Bronchial epithelial cell (primary cell): ENCODE data around the gene CRCP. TPM values are rescaled to one million over a fixed set of nuclear protein-coding genes. Genes with fewer than 3 reads are reported as not detected.
A peak's percentile ranks its signal among the peaks of the same experiment; 100 is the strongest.

ENCODE experiments used
- DNase-seq: peaks from one replicate; pipeline ENCODE4 v3.0.0-alpha.2; 2010; ENCODE audit warnings: low read depth
- FAIRE-seq: peaks from 2 replicates; lab custom pipeline; 2011; peaks lifted over from hg19 to GRCh38; lab: Jason Lieb, UNC
- H3K27me3 ChIP-seq: 2 replicates; pipeline ENCODE4 v1.5.1; 2011; ENCODE audit warnings: low read length; ENCODE audit not compliant: control insufficient read depth, insufficient read depth
- H3K36me3 ChIP-seq: 2 replicates; pipeline ENCODE4 v1.5.1; 2011; ENCODE audit warnings: low read length; ENCODE audit not compliant: control insufficient read depth, insufficient read depth
- H3K4me3 ChIP-seq: 2 replicates; pipeline ENCODE4 v1.5.1; 2011; ENCODE audit warnings: mild to moderate bottlenecking, low read depth, low read length, control low read depth
- CTCF ChIP-seq: IDR thresholded peaks from 2 replicates; pipeline ENCODE4 v1.5.1; 2011; ENCODE audit warnings: mild to moderate bottlenecking, moderate library complexity, low read length, control low read depth, inconsistent platforms; ENCODE audit not compliant: insufficient read depth, severe bottlenecking
- total RNA-seq: library from RNA; depleted of rRNA; stranded (reverse); fragments of >200 nt; gene quantifications from 2 replicates; pipeline ENCODE4 v1.2.1, GENCODE V29; 2014

Gene CRCP
- total RNA-seq, 1 donor from 2014 or later = 45.0 TPM

- Histone ChIP-seq H3K36me3 (peaks cover 6% of the 10 kb centered on the region), H3K4me3 (no peak overlapping the region), H3K27me3 (no peaks in the 10 kb centered on the region)
- FAIRE-seq (no peak), DNase-seq (no peak)
- TF ChIP-seq CTCF = no peak
These were observed 24.5 kb downstream of the CRCP start for GRCh38 chr7:66138994-66139752.

GRCh38 chr7:66140924-66141323, 26.3 kb downstream of the CRCP start:
- no peak overlapping the region for H3K4me3 ChIP-seq
- peak; percentile 54 for TF ChIP-seq CTCF
- FAIRE-seq (no peak), DNase-seq (peak; percentile 69)
- no peaks in the 10 kb centered on the region for H3K27me3 ChIP-seq
- H3K36me3 ChIP-seq = peaks cover 3% of the 10 kb centered on the region

- no peak for FAIRE-seq
- DNase-seq = no peak
- no peak for TF ChIP-seq CTCF
- peaks cover 3% of the 10 kb centered on the region for H3K36me3 ChIP-seq
- H3K4me3 ChIP-seq = no peak overlapping the region
- H3K27me3 ChIP-seq = no peaks in the 10 kb centered on the region
These were observed 27.7 kb downstream of the CRCP start for GRCh38 chr7:66142334-66142733.

GRCh38 chr7:66142996-66143395, 28.3 kb downstream of the CRCP start:
- no peak for FAIRE-seq
- H3K36me3 ChIP-seq = peaks cover 7% of the 10 kb centered on the region
- H3K4me3 ChIP-seq = no peak overlapping the region
- peak; percentile 94 for DNase-seq
- no peaks in the 10 kb centered on the region for H3K27me3 ChIP-seq
- peak; percentile 28 for TF ChIP-seq CTCF

- FAIRE-seq (no peak), DNase-seq (no peak)
- no peak overlapping the region for H3K4me3 ChIP-seq
- H3K36me3 ChIP-seq = peaks cover 8% of the 10 kb centered on the region
- no peaks in the 10 kb centered on the region for H3K27me3 ChIP-seq
- no peak for TF ChIP-seq CTCF
These were observed 29.3 kb downstream of the CRCP start for GRCh38 chr7:66143876-66144332.
